DOHH2 (cell line): Measurements from ENCODE around the gene CAMKMT.

Experiments
- CTCF ChIP-seq: fragments of 200-600 bp; sonication (generic); IDR thresholded peaks from one replicate; pipeline ENCODE4 v1.5.1; 2014; ENCODE audit warnings: antibody characterized with exemption, mild to moderate bottlenecking, low read depth, low read length; ENCODE audit not compliant: poor library complexity, severe bottlenecking
- EZH2phosphoT487 ChIP-seq: fragments of 200-600 bp; sonication (generic); IDR thresholded peaks from 2 replicates; pipeline ENCODE4 v1.6.1; 2017; ENCODE audit warnings: borderline replicate concordance, mild to moderate bottlenecking, antibody characterized with exemption, low read length, moderate library complexity, mixed read lengths

GRCh38 chr2:44623622-44624351 is 262.0 kb downstream of the CAMKMT start:
- TF ChIP-seq CTCF (no peak), EZH2phosphoT487 (no peak)
